ENCODE measurements around the gene AMIGO2. TPM values are rescaled to one million over a fixed set of nuclear protein-coding genes. Genes with fewer than 3 reads are reported as not detected.
"Not testable (repeated sequence)": the region's sequence is repeated elsewhere in the genome, so short reads cannot be mapped to it uniquely, and the experiment has no call there.

The AMIGO2 gene
- total RNA-seq, 4 donors from 2014 or later, result 4.7 to 34.1 (median 30.1) TPM

- no peak overlapping the region for H3K4me3 ChIP-seq
- no peaks in the 10 kb centered on the region for H3K27me3 ChIP-seq
- peak overlapping the region; percentile 46 to 47 for H3K27ac ChIP-seq
- no peak for DNase-seq
- H3K4me1 ChIP-seq, result peaks cover 0 to 6% of the 10 kb centered on the region in 2 donors
- TF ChIP-seq POLR2A (IDR thresholded peaks at IDR 0.05) (no peak), CTCF (IDR thresholded peaks at IDR 0.05) (no peak)
- H3K36me3 ChIP-seq, result no peaks in the 10 kb centered on the region
- no peaks in the 10 kb centered on the region for H3K9me3 ChIP-seq
- intact Hi-C loops (cut with DNase I; ENCODE audit: low total_unique reads), result no loop called here
These were observed 11.9 kb downstream of the AMIGO2 start for GRCh38 chr12:47067771-47068431.

GRCh38 chr12:47067176-47067575 is 12.6 kb downstream of the AMIGO2 start:
- intact Hi-C loops (cut with DNase I; ENCODE audit: low total_unique reads), result no loop called here
- Histone ChIP-seq H3K4me3 (no peak overlapping the region), H3K27ac (peak overlapping the region; percentile 46 to 47), H3K4me1 (peaks cover 0 to 6% of the 10 kb centered on the region in 2 donors), H3K36me3 (no peaks in the 10 kb centered on the region), H3K9me3 (no peaks in the 10 kb centered on the region), H3K27me3 (no peaks in the 10 kb centered on the region)
- DNase-seq, result no peak
- no peak for TF ChIP-seq CTCF (IDR thresholded peaks at IDR 0.05)
- TF ChIP-seq POLR2A (IDR thresholded peaks at IDR 0.05), result no peak

- no peaks in the 10 kb centered on the region for H3K9me3 ChIP-seq
- no peak overlapping the region for H3K4me3 ChIP-seq
- TF ChIP-seq POLR2A (IDR thresholded peaks at IDR 0.05) (no peak), CTCF (IDR thresholded peaks at IDR 0.05) (no peak)
- H3K36me3 ChIP-seq, result no peaks in the 10 kb centered on the region
- no peak for DNase-seq
- H3K4me1 ChIP-seq, result peaks cover 0 to 6% of the 10 kb centered on the region in 2 donors
- H3K27me3 ChIP-seq, result no peaks in the 10 kb centered on the region
- intact Hi-C loops (cut with DNase I; ENCODE audit: low total_unique reads), result no loop called here
- H3K27ac ChIP-seq, result peak overlapping the region; percentile 46 to 47
These were observed 13.3 kb downstream of the AMIGO2 start for GRCh38 chr12:47066278-47067025.

- no peaks in the 10 kb centered on the region for H3K36me3 ChIP-seq
- TF ChIP-seq POLR2A (IDR thresholded peaks at IDR 0.05), result no peak
- TF ChIP-seq CTCF (IDR thresholded peaks at IDR 0.05), result no peak
- H3K27me3 ChIP-seq, result no peaks in the 10 kb centered on the region
- no peaks in the 10 kb centered on the region for H3K9me3 ChIP-seq
- peak overlapping the region in 1 of 2 donors; percentile 47 for H3K27ac ChIP-seq
- peaks cover 0 to 6% of the 10 kb centered on the region in 2 donors for H3K4me1 ChIP-seq
- H3K4me3 ChIP-seq, result no peak overlapping the region
- intact Hi-C loops (cut with DNase I; ENCODE audit: low total_unique reads), result no loop called here
- no peak for DNase-seq
These were observed 14.2 kb downstream of the AMIGO2 start for GRCh38 chr12:47065546-47065945.

GRCh38 chr12:47058640-47059039 is 21.1 kb downstream of the AMIGO2 start:
- DNase-seq; H3K4me3 ChIP-seq; intact Hi-C loops (cut with DNase I; ENCODE audit: low total_unique reads): not testable (repeated sequence)

GRCh38 chr12:47056944-47057343 is 22.8 kb downstream of the AMIGO2 start:
- H3K4me3 ChIP-seq; intact Hi-C loops (cut with DNase I; ENCODE audit: low total_unique reads); H3K36me3 ChIP-seq; H3K27ac ChIP-seq; DNase-seq; H3K9me3 ChIP-seq; H3K27me3 ChIP-seq; H3K4me1 ChIP-seq: not testable (repeated sequence)

More at GRCh38 chr12:47058640-47059039, 21.1 kb downstream of the AMIGO2 start:
- H3K4me1 ChIP-seq, H3K9me3 ChIP-seq, H3K27me3 ChIP-seq, H3K27ac ChIP-seq, H3K36me3 ChIP-seq: not testable (repeated sequence)

GRCh38 chr12:47055856-47056255 is 23.9 kb downstream of the AMIGO2 start:
- H3K36me3 ChIP-seq; H3K27ac ChIP-seq; H3K27me3 ChIP-seq; DNase-seq; intact Hi-C loops (cut with DNase I; ENCODE audit: low total_unique reads); H3K4me3 ChIP-seq; H3K9me3 ChIP-seq; H3K4me1 ChIP-seq: not testable (repeated sequence)
